ENCODE data around the gene FGF22. TPM values are rescaled to one million over a fixed set of nuclear protein-coding genes. Genes with fewer than 3 reads are reported as not detected.

The FGF22 gene
- total and polyA plus RNA-seq, 2 of the 8 experiments (the other 6 are each of a cell fraction or from before 2014, with no cell fraction given): 0.44 to 1.7 TPM

DNA sequence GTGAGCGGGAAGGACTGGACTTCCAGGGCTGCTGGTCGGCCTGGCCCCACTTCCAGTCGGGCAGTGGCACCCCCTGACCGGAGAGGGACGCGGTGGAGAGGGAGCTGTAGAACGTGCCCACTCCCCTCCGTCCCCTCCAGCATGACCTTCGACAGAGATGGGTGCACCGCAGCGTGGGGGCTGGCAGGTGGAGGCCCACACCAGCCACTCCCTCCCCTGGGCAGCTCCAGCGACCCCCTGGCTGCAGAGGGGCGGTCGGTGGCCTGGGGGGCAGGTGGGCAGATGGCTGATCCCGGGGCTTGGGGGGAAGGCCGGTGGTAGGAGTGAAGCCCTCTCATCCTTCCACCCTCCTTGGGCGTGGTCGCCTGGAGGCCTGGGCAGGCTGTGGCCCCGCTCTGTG, 47.6 kb upstream of the FGF22 start (continued):
- TF ChIP-seq, protein P1, sequence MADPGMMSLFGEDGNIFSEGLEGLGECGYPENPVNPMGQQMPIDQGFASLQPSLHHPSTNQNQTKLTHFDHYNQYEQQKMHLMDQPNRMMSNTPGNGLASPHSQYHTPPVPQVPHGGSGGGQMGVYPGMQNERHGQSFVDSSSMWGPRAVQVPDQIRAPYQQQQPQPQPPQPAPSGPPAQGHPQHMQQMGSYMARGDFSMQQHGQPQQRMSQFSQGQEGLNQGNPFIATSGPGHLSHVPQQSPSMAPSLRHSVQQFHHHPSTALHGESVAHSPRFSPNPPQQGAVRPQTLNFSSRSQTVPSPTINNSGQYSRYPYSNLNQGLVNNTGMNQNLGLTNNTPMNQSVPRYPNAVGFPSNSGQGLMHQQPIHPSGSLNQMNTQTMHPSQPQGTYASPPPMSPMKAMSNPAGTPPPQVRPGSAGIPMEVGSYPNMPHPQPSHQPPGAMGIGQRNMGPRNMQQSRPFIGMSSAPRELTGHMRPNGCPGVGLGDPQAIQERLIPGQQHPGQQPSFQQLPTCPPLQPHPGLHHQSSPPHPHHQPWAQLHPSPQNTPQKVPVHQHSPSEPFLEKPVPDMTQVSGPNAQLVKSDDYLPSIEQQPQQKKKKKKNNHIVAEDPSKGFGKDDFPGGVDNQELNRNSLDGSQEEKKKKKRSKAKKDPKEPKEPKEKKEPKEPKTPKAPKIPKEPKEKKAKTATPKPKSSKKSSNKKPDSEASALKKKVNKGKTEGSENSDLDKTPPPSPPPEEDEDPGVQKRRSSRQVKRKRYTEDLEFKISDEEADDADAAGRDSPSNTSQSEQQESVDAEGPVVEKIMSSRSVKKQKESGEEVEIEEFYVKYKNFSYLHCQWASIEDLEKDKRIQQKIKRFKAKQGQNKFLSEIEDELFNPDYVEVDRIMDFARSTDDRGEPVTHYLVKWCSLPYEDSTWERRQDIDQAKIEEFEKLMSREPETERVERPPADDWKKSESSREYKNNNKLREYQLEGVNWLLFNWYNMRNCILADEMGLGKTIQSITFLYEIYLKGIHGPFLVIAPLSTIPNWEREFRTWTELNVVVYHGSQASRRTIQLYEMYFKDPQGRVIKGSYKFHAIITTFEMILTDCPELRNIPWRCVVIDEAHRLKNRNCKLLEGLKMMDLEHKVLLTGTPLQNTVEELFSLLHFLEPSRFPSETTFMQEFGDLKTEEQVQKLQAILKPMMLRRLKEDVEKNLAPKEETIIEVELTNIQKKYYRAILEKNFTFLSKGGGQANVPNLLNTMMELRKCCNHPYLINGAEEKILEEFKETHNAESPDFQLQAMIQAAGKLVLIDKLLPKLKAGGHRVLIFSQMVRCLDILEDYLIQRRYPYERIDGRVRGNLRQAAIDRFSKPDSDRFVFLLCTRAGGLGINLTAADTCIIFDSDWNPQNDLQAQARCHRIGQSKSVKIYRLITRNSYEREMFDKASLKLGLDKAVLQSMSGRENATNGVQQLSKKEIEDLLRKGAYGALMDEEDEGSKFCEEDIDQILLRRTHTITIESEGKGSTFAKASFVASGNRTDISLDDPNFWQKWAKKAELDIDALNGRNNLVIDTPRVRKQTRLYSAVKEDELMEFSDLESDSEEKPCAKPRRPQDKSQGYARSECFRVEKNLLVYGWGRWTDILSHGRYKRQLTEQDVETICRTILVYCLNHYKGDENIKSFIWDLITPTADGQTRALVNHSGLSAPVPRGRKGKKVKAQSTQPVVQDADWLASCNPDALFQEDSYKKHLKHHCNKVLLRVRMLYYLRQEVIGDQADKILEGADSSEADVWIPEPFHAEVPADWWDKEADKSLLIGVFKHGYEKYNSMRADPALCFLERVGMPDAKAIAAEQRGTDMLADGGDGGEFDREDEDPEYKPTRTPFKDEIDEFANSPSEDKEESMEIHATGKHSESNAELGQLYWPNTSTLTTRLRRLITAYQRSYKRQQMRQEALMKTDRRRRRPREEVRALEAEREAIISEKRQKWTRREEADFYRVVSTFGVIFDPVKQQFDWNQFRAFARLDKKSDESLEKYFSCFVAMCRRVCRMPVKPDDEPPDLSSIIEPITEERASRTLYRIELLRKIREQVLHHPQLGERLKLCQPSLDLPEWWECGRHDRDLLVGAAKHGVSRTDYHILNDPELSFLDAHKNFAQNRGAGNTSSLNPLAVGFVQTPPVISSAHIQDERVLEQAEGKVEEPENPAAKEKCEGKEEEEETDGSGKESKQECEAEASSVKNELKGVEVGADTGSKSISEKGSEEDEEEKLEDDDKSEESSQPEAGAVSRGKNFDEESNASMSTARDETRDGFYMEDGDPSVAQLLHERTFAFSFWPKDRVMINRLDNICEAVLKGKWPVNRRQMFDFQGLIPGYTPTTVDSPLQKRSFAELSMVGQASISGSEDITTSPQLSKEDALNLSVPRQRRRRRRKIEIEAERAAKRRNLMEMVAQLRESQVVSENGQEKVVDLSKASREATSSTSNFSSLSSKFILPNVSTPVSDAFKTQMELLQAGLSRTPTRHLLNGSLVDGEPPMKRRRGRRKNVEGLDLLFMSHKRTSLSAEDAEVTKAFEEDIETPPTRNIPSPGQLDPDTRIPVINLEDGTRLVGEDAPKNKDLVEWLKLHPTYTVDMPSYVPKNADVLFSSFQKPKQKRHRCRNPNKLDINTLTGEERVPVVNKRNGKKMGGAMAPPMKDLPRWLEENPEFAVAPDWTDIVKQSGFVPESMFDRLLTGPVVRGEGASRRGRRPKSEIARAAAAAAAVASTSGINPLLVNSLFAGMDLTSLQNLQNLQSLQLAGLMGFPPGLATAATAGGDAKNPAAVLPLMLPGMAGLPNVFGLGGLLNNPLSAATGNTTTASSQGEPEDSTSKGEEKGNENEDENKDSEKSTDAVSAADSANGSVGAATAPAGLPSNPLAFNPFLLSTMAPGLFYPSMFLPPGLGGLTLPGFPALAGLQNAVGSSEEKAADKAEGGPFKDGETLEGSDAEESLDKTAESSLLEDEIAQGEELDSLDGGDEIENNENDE (IDR thresholded peaks at IDR 0.05; ENCODE audit: insufficient replicate concordance, low read length): no peak
- no peak for TF ChIP-seq JUND (IDR thresholded peaks at IDR 0.05; ENCODE audit: low read length)
- no peak for TF ChIP-seq RAD21 (IDR thresholded peaks at IDR 0.05 in 1 of 2, conservative IDR thresholded peaks at IDR 0.05 in 1 of 2; ENCODE audit: low read depth in 2 of 2, low read length in 2 of 2)
- TF ChIP-seq RFX5 (IDR thresholded peaks at IDR 0.05; ENCODE audit: borderline replicate concordance, low read depth, low read length): no peak
- TF ChIP-seq SP1 (IDR thresholded peaks at IDR 0.05; ENCODE audit: low read depth, low read length): no peak
- no peak for TF ChIP-seq POU5F1 (IDR thresholded peaks at IDR 0.05; ENCODE audit: low read depth, low read length)
- no peak for TF ChIP-seq KDM1A (IDR thresholded peaks at IDR 0.05; ENCODE audit: borderline replicate concordance, low read length)
- TF ChIP-seq TAF7 (optimal IDR thresholded peaks at IDR 0.05; ENCODE audit: borderline replicate concordance, low read depth, low read length): no peak
- TF ChIP-seq CBX5 (IDR thresholded peaks at IDR 0.05; ENCODE audit: low read depth, low read length): no peak
